Uterus (tissue), 2 donors: ENCODE data around the gene SRSF10.

ENCODE experiments used
- CTCF ChIP-seq, 4 experiments: fragments of 200-600 bp in 2 of 4; fragments of 450-650 bp in 2 of 4; sonication (generic) in 2 of 4; IDR thresholded peaks; one replicate each; pipeline ENCODE4 v1.5.1; 2016 to 2019; ENCODE audit warnings: antibody characterized with exemption in 4 of 4, mild to moderate bottlenecking in 2 of 4, moderate library complexity in 1 of 4
- POLR2A ChIP-seq, 2 donors: fragments of 450-650 bp; IDR thresholded peaks; one replicate each; pipeline ENCODE4 v1.6.1; 2016; ENCODE audit warnings: antibody characterized with exemption in 2 of 2, mild to moderate bottlenecking in 1 of 2, moderate library complexity in 1 of 2

- TF ChIP-seq POLR2A (IDR thresholded peaks at IDR 0.05) = no peak
- no peak for TF ChIP-seq CTCF (IDR thresholded peaks at IDR 0.05)
These were observed 15.9 kb downstream of the SRSF10 start for GRCh38 chr1:23964235-23964668.
